ENCODE data around the gene TNNI3K.

Gene TNNI3K

DNA sequence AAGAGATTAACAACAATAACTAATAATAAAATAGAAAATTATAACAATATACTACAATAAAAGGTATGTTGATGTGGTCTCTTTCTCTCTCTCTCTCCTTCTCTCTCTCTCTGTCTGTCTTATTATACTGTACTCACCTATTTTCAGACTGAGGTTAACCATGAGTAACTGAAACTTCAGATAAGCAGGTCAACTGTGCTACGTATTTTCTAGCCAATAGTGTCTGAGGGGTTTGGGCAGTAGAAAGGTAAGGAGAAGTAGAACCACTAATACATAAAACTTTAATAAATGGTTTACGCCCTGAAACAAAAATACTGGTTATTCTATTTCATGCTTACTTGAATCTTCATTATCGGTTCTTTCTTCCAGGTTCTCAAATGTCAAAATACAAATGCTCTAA, 348.2 kb downstream of the TNNI3K start:
- no peak for DNase-seq

DNA sequence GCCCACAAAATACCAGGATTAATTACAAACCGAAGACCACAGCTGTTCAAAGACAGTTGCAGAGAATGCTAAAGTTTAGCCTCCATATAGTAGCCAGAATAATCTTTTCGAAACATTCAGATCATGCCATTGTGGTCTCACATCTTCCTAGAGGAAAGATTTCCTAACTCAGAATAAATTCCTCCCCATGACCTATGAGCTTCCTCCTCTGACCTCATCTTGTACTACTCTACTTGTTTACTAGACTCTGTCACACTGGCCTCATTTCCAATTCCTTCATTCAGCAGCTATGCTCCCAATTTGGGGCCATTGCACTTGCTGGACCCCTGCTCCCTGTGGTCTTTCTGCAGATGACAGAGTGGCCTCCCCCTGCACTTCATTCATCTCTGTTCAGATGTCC, 349.0 kb downstream of the TNNI3K start:
- no peak for DNase-seq

DNA sequence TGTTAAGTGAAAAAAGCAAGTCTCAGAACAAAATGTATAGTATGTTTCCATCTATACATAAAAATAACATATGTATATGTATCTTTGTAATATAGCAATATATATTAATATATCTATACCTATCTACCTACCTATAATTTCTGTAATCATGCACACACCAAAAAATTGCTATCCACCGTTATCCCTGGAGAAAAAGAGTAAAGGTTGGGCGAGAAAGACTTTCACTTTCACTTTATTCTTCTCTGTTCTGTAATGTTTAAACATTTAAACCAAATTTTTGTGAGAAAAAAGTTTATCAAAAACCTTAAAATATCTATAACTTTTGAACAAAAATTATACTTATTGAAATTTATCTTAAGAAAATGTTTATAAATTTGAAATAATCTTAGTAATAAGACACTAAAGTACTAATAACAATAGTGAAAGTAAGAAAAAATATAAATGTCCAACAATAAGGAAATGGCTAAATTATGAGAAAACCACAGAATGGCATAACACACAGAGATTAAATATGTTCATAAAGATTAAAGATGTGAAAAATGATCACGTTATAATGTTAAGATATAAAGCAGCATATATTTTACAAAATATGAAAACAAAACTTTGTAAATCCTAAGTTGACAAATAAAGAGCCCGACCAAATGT, 351.2 kb downstream of the TNNI3K start:
- no peak for DNase-seq

DNA sequence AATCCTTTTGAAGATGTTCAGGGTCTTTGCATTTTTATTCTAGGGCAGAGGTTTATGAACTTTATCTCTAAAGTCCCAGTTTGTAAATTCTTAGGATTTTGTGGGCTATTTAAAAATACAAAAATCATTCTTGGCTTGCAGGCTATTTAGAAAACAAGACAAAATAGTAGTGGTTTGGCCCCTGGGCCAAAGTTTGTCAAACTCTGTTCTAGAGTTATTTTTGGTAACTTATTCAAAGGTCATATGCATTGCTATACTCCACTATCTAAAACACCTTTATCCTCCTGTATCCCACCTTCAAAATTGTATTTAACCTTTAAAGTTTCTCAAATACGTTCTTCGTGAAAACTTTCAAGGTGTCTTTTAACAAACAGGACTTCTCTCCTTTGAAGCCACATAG, 352.7 kb downstream of the TNNI3K start:
- DNase-seq: no peak

DNA sequence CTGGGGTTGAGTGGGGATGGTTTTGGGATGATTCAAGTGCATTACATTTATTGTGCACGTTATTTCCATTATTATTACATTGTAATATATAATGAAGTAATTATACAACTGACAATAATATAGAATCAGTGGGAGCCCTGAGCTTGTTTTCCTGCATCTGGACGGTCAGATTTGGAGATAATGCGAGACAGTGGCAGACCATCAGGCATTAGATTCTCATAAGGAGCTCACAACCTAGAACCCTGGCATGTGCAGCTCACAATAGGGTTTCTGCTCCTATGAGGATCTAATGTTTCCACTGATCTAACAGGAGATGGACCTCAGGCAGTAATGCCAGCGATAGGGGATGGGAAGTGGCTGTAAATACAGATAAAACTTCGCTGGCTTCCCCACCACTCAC, 355.1 kb downstream of the TNNI3K start:
- DNase-seq: no peak

DNA sequence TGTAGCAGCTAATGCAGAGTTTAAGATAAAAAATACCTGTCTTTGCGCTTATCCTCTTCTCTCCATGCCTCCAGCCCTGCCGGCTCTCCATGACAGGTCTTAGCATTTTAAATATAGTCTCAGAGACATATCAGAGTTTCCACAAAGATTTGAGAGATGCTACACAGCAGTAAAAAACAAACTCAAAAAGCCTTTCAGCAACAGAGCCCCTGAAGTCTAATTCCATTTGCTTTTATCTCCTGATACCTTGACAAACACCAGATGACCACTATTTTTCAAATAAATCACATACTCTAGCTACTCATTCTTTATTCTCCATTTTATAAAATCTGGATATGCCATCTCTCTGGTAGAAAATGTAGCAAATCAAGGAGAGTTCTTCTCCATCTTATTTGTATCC, 356.8 kb downstream of the TNNI3K start:
- DNase-seq: no peak

DNA sequence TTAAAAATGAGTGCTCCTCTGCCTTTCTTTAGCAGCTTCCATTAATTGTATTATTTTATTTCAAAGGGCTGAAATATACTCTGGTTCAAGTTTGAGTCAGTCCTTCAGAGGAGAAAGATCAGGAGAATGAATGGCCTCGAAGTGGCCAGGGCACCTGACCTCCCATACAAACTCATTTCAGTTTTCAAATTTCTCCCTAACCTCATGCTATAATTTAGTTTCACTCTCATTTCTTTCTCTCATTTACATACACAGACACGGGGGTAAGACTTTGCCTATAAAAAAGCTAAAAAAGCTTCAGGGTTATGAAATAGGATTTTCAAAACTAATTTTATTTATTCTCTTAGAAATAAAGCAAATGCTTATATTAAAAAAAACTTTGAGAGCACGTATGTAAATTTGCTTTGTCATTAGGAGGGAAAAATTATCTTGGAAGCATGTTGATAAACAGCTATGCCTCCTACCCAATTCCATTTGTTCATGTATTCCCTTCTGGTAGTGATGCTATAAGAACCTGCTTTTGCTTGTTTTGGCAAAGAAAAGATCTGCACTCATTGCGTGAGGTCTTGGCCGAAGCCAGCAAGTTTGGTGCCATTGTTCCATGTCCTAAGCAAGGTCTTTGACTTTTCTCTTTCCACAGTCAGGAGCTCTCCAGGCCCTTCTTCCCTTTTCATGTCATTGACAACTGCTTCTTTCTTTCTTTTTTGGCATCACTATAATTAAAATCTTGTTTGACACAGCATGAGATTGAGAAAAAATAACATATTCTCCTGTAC, 357.6 kb downstream of the TNNI3K start:
- DNase-seq: no peak
